HFF-Myc (cell line): Measurements from ENCODE around the gene SPI1.

Experiments
- DNase-seq: peaks from one replicate; pipeline ENCODE4 v3.0.0-alpha.2; 2011; ENCODE audit warnings: low read depth; ENCODE audit errors: extremely low read depth
- H3K4me3 ChIP-seq: replicated peaks from 2 replicates; pipeline ENCODE4 v1.5.1; 2011; ENCODE audit warnings: low read depth, mild to moderate bottlenecking, control low read depth, low read length
- TF ChIP-seq, protein P1 (sequence below): IDR thresholded peaks from 2 replicates; pipeline ENCODE4 v1.5.1; 2012; ENCODE audit warnings: mild to moderate bottlenecking, low read depth, low read length, control low read depth; ENCODE audit errors: missing control alignments

The SPI1 gene

GRCh38 chr11:47352556-47352955 lies 25.8 kb downstream of the SPI1 start, which contains the start of gene MYBPC3:
MYBPC3 (minus strand) TSS chr11:47352702; CDS start chr11:47352647, 55 bp downstream.
- TF ChIP-seq, protein P1, sequence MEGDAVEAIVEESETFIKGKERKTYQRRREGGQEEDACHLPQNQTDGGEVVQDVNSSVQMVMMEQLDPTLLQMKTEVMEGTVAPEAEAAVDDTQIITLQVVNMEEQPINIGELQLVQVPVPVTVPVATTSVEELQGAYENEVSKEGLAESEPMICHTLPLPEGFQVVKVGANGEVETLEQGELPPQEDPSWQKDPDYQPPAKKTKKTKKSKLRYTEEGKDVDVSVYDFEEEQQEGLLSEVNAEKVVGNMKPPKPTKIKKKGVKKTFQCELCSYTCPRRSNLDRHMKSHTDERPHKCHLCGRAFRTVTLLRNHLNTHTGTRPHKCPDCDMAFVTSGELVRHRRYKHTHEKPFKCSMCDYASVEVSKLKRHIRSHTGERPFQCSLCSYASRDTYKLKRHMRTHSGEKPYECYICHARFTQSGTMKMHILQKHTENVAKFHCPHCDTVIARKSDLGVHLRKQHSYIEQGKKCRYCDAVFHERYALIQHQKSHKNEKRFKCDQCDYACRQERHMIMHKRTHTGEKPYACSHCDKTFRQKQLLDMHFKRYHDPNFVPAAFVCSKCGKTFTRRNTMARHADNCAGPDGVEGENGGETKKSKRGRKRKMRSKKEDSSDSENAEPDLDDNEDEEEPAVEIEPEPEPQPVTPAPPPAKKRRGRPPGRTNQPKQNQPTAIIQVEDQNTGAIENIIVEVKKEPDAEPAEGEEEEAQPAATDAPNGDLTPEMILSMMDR, result no peak
- DNase-seq, result no peak

DNA sequence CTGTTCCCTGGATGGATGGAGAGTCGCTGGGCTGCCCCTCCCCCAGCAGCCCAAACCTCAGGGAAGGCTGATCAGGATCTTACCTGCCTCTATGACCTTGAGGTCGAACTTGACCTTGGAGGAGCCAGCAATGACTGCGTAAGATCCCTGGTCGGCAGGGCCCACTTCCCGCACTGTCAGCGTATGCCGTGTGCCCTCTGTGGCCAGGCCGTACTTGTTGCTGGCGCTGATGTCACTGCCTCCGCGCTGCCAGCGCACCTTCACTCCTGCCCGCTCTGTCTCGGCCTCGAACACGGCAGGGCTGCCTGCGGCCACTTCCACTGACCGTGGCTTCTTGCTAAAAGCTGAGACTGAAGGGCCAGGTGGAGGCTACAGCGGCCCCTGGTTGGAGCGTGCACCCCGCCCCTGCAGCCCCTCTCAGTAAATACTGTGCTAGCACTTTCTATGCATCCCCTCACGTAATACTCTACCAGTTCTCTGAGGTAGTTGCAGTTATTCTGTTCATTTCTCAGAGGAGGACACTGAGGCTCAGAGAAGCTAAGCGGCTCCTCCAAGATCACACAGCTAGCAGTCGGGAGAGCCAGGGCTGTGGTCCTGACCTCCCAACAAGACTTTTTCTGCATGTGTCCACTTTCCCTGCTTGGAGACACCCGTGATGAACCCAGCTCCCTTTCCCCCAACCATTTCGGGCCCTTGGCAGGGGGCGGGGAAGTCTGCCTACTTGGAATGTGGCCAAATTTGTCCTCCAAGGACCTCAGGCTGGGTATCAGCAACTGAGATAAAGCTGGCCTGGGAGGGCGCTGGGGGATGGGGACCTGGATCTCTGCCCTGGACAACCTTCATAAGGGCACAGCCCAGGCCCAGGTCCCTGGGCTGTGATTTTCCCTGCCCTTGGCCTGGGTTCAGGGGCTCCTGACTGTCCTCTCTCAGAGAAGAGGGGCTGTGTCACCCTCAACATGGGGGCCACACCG lies 26.9 kb downstream of the SPI1 start:
- no peak overlapping the region for H3K4me3 ChIP-seq
- DNase-seq, result no peak
- TF ChIP-seq, protein P1, result no peak

More at GRCh38 chr11:47352556-47352955, 25.8 kb downstream of the SPI1 start, which contains the start of gene MYBPC3:
- H3K4me3 ChIP-seq, result no peak within 1 kb of the TSS

- no peak for DNase-seq
- no peak overlapping the region for H3K4me3 ChIP-seq
- TF ChIP-seq, protein P1, result no peak
Observed at GRCh38 chr11:47350315-47350714, 28.0 kb downstream of the SPI1 start.

DNA sequence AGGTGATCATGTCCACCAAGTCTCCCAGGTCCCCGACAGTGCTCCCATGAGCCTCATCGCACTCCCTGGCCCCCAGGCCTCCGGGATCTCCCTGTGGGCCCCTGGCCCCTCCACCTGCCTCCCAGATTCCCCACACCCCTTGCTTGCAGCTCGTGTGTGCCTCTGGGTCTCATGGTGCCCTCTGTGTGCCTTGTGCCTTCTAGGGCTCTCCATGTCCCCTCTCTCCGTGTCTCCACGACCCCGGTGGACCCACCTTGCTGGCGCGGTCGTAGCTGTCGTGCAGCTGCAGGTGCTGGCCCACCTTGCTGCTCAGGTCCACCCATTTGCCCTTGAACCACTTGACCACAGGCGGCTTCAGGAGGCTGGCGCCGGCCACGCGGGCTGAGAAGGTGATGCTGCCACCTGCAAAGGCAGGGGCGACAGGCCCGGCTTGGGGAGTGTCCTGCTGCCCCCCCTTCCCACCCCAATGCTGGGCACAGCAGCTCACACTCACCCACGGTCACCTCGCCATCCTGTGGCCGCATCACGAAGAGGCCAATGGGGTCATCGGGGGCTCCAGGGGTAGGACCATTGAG lies 28.7 kb downstream of the SPI1 start:
- TF ChIP-seq, protein P1, result no peak
- H3K4me3 ChIP-seq, result no peak overlapping the region
- DNase-seq, result no peak

GRCh38 chr11:47348859-47349258 lies 29.5 kb downstream of the SPI1 start:
- TF ChIP-seq, protein P1, result peak; percentile 29
- no peak for DNase-seq
- no peak overlapping the region for H3K4me3 ChIP-seq

DNA sequence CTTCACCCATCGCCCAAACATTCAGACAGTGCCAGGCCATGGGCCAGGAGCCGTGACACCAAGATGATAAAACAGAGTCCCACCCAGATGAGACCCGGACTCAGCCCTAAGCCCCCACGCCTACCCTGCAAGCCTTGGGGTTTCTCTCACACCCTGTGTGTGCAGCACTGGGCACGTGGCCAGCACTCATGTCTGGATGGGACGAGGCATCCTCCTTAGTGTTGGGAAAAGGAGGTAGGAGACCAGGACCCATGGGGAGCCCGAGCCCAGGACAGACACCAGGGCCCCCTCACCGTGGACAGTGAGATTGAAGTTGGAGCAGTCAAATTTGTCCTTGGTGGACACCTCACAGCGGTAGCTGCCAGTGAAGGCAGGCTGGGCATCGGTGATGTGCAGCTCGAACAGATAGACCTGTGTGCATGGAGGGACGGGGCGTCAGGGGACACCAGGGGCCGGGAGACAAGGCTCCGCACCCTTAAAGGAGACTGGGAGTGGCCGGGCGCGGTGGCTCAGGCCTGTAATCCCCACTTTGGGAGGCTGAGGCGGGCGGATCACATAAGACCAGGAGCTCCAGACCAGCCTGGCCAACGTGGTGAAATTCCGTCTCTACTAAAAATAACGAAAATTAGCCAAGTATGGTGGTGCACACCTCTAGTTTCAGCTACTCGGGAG lies 30.1 kb downstream of the SPI1 start:
- H3K4me3 ChIP-seq, result no peak overlapping the region
- DNase-seq, result no peak
- TF ChIP-seq, protein P1, result no peak
